Measurements from ENCODE around the gene PPM1B. TPM values are rescaled to one million over a fixed set of nuclear protein-coding genes. Genes with fewer than 3 reads are reported as not detected.

PPM1B gene
- total and polyA plus RNA-seq, 2 experiments from 2014 or later: 112 to 134 TPM

- H3K27ac ChIP-seq (ENCODE audit: low read depth): no peak overlapping the region
- 0 out of 2 replicates have a peak, but pooled peaks cover 4% of the 10 kb centered on the region for H3F3A ChIP-seq (replicated peaks; ENCODE audit: low read depth)
- H3K27me3 ChIP-seq (ENCODE audit: insufficient read depth): no peaks in the 10 kb centered on the region
- no peaks in the 10 kb centered on the region for H3K36me3 Mint-ChIP-seq (ENCODE audit: low read depth)
- no peaks in the 10 kb centered on the region for H3K9me3 Mint-ChIP-seq
- H3K9me2 ChIP-seq (ENCODE audit: insufficient read depth): peaks cover 18% of the 10 kb centered on the region; the same call in 1 of the 2 replicates
- no peak overlapping the region for H3K4me2 ChIP-seq
- no peaks in the 10 kb centered on the region for H4K20me1 ChIP-seq (replicated peaks; ENCODE audit: insufficient read depth)
- H3K4me3 ChIP-seq: no peak overlapping the region
- H3K27me3 Mint-ChIP-seq (ENCODE audit: insufficient read depth, low read depth, poor library complexity): no peaks in the 10 kb centered on the region
- H2AFZ ChIP-seq: peak overlapping the region; percentile 63; the same call in 1 of the 2 replicates
- TF ChIP-seq CREB1 (CRISPR knock-in tag; IDR thresholded peaks at IDR 0.05; ENCODE audit: low read depth): no peak
- TF ChIP-seq JUNB (IDR thresholded peaks at IDR 0.05; ENCODE audit: unreplicated experiment): no peak
- TF ChIP-seq POLR2AphosphoS5 (IDR thresholded peaks at IDR 0.05; ENCODE audit: low read depth): no peak
- H3K27ac Mint-ChIP-seq: no peak overlapping the region
- no peaks in the 10 kb centered on the region for H3K36me3 ChIP-seq (ENCODE audit: insufficient read depth)
- ATAC-seq: no peak
- no peak for DNase-seq (ENCODE audit: low spot score)
- no peaks in the 10 kb centered on the region for H3K4me1 Mint-ChIP-seq
- no peaks in the 10 kb centered on the region for H3K4me1 ChIP-seq (ENCODE audit: insufficient read depth)
- H3K4me3 Mint-ChIP-seq: no peak overlapping the region
- H3K79me2 ChIP-seq (replicated peaks; ENCODE audit: insufficient read depth): no peaks in the 10 kb centered on the region
Observed at GRCh38 chr2:44148999-44149398, 19.7 kb upstream of the PPM1B start.

- H3K4me1 Mint-ChIP-seq: no peaks in the 10 kb centered on the region
- Histone ChIP-seq H3K4me2 (no peak overlapping the region), H3K36me3 (ENCODE audit: insufficient read depth) (no peaks in the 10 kb centered on the region), H2AFZ (peak overlapping the region; percentile 38; the same call in 1 of the 2 replicates), H3K4me1 (ENCODE audit: insufficient read depth) (no peaks in the 10 kb centered on the region), H3F3A (replicated peaks; ENCODE audit: low read depth) (0 out of 2 replicates have a peak, but pooled peaks cover 4% of the 10 kb centered on the region), H3K4me3 (no peak overlapping the region), H3K27me3 (ENCODE audit: insufficient read depth) (no peaks in the 10 kb centered on the region), H4K20me1 (replicated peaks; ENCODE audit: insufficient read depth) (no peaks in the 10 kb centered on the region), H3K27ac (ENCODE audit: low read depth) (no peak overlapping the region), H3K79me2 (replicated peaks; ENCODE audit: insufficient read depth) (no peaks in the 10 kb centered on the region), H3K9me2 (ENCODE audit: insufficient read depth) (peaks cover 18% of the 10 kb centered on the region; the same call in 1 of the 2 replicates)
- no peak for TF ChIP-seq JUNB (IDR thresholded peaks at IDR 0.05; ENCODE audit: unreplicated experiment)
- TF ChIP-seq REST (IDR thresholded peaks at IDR 0.05; ENCODE audit: unreplicated experiment): no peak
- no peak for TF ChIP-seq STAT1 (IDR thresholded peaks at IDR 0.05; ENCODE audit: unreplicated experiment)
- TF ChIP-seq ETS1 (IDR thresholded peaks at IDR 0.05): no peak
- TF ChIP-seq CREB1 (CRISPR knock-in tag; IDR thresholded peaks at IDR 0.05; ENCODE audit: low read depth): no peak
- no peak for TF ChIP-seq EZH2phosphoT487 (IDR thresholded peaks at IDR 0.05; ENCODE audit: unreplicated experiment)
- no peak for TF ChIP-seq ZNF331 (CRISPR knock-in tag; IDR thresholded peaks at IDR 0.05; ENCODE audit: low read depth)
- H3K27ac Mint-ChIP-seq: no peak overlapping the region
- H3K9me3 Mint-ChIP-seq: no peaks in the 10 kb centered on the region
- H3K4me3 Mint-ChIP-seq: no peak overlapping the region
- DNase-seq (ENCODE audit: low spot score): no peak
- H3K36me3 Mint-ChIP-seq (ENCODE audit: low read depth): no peaks in the 10 kb centered on the region
- no peaks in the 10 kb centered on the region for H3K27me3 Mint-ChIP-seq (ENCODE audit: insufficient read depth, low read depth, poor library complexity)
- ATAC-seq: no peak
Observed at GRCh38 chr2:44150473-44150872, 18.2 kb upstream of the PPM1B start.

Data from GM23338 (cell line).